Putamen (tissue), 1 donor: ENCODE results near the gene PPIB.
A peak's percentile ranks its signal among the peaks of the same experiment; 100 is the strongest.

ENCODE experiments used
- DNase-seq: peaks from one replicate; pipeline ENCODE4 v3.0.0-alpha.2; 2016; ENCODE audit warnings: low spot score

PPIB gene

DNA sequence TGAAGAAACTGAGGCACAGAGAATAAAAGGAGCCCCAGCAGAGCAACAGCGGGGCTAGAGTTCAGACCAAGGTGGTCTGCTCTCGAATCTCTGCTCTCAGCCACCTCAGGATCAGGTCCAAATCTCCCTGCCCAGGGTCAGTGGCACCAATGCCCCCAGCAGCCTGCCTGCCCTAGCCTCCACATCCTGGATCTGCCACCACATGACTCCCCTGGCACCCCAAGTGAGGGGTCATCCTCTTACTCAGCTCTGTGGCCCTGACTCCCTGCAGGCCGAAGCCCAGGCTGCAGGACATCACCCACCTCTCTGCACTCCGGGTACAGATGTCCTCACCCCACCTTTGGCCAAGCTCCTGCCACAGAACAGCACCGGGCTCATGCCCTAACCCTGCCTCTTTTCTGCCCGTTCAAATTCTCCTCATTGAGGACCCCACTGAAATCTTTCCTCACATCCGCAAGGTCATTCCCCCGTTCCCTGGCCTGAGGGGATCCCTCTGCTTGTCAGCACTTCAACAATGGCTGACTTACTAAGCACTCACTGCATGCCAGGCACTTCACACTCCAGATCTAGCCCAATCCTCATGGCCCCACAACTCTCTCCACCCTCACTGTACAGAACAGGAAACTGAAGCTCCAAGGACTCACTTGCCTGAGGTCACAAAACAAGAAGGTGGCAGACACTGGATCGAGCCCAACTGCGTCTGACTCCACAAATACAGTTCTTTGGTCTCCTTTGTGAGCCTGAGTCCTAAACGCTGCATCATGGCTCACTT lies 4.3 kb downstream of the PPIB start:
- no peak for DNase-seq

- DNase-seq: no peak
Observed at GRCh38 chr15:64157599-64158125, 5.2 kb downstream of the PPIB start.

DNA sequence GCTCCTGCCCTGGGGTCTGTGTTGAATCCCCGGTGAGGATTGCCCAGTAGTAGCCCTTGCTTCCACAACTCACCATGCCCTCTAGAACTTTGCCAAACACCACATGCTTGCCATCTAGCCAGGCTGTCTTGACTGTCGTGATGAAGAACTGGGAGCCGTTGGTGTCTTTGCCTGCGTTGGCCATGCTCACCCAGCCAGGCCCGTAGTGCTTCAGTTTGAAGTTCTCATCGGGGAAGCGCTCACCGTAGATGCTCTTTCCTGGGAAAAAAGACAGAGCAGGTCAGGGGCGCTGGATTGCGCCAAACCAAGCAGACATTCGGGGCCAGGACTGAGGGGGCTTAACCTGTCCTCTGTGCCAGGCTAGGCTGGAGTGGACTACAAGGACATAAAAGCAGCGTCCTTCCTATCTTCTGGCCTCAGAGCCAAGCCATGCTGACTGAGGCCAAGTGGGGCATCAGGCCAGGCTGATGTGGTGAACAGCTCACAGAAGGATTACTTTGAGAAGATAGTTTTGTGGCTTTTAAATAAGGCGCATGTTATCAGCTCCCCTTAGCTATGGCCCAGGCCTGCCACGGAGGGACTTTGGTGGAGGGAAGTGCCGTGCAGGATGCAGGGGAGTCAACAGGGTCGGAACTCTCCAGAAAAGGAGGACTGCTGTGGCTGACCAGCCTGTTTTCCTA lies 6.0 kb downstream of the PPIB start:
- no peak for DNase-seq

- no peak for DNase-seq
Observed at GRCh38 chr15:64155802-64156651, 6.8 kb downstream of the PPIB start.

GRCh38 chr15:64153480-64154367 lies 9.1 kb downstream of the PPIB start:
- DNase-seq: peak; percentile 90

- no peak for DNase-seq
Observed at GRCh38 chr15:64152507-64153387, 10.1 kb downstream of the PPIB start.

GRCh38 chr15:64151727-64152506 lies 10.9 kb downstream of the PPIB start, which contains the start of gene SNX22:
SNX22 (plus strand) TSS chr15:64151731; CDS start chr15:64151776, 45 bp downstream.
- DNase-seq: no peak

GRCh38 chr15:64149893-64150578 lies 12.8 kb downstream of the PPIB start:
- no peak for DNase-seq

- DNase-seq: no peak
Observed at GRCh38 chr15:64149424-64149823, 13.4 kb downstream of the PPIB start.

DNA sequence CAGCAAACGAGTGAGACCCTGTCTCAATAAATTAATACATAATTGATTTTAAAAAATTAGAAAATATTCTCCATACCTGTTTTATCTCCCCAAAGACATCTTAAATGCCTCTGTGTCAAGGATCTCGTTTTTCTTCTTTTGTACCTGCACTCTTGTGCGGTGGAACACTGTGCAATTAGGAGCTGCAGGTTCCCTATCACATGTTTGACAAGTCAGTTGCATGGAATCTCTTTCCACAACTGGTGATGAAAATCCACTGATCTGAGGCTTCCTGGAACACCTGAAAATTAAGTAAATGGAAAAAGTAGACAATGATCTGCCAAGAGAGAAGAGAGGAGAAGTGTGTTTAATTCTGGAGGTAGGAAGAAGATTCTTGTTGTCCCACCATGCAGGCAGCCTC lies 14.2 kb downstream of the PPIB start:
- no peak for DNase-seq

- DNase-seq: no peak
Observed at GRCh38 chr15:64148168-64148567, 14.7 kb downstream of the PPIB start.

GRCh38 chr15:64146885-64147681 lies 15.7 kb downstream of the PPIB start:
- no peak for DNase-seq

GRCh38 chr15:64146520-64146884 lies 16.3 kb downstream of the PPIB start:
- no peak for DNase-seq

DNA sequence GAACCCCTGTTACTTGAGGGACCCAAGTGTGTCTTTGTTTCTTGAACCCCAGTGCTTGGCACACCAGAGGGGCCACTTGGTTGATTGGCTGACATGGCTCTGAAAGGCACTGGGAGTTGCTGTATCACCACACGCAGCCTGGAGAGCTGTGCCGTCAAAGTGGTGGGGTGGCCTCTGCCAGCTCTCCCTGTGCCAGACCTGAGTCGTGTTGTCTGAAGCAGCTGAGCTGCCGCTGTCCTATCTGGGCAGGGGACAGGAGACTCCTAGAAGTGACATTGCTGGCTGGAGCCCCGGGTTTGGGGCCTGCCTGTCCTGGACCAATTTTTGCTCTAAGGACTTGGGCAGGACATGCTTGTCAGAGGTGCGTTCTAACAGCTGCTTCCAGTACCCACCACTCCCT lies 16.8 kb downstream of the PPIB start:
- DNase-seq: no peak

- no peak for DNase-seq
Observed at GRCh38 chr15:64144565-64145281, 18.1 kb downstream of the PPIB start.

DNA sequence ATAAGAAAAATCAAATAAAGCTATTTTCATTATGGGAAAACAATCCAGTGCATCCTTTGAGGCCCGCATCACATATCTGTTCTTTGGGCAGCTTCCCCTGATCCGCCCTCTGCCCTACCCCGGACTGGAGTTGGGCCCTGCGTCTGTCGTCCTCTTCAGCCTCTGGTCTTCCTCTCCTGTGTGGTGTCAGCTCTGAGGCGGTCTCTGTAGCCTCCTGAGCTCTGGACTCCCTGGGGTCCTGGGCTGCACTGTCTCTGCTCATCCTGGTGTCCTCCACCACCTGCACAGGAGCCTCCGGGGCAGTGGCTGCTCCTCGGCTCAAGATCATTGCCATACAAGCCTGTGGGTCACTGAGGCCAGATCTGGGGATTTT lies 18.6 kb downstream of the PPIB start:
- DNase-seq: no peak

GRCh38 chr15:64143276-64143675 lies 19.5 kb downstream of the PPIB start:
- no peak for DNase-seq
